Uterus (tissue), 4 donors: ENCODE data around the gene VSIR. TPM values are rescaled to one million over a fixed set of nuclear protein-coding genes. Genes with fewer than 3 reads are reported as not detected.

Experiments used
- DNase-seq, 2 donors: peaks; one replicate each; pipeline ENCODE4 v3.0.0-alpha.2; 2019 to 2020
- H3K27ac ChIP-seq, 2 donors: fragments of 200-600 bp; sonication (generic); 1 replicate in 1 of 2; 2 replicates in 1 of 2; pipeline ENCODE4 v1.5.1; 2016 to 2018
- H3K27me3 ChIP-seq, 2 donors: fragments of 200-600 bp; sonication (generic); one replicate each; pipeline ENCODE4 v1.5.1; 2018 to 2019; ENCODE audit warnings: control low read depth in 1 of 2
- H3K36me3 ChIP-seq, 2 donors: fragments of 200-600 bp; sonication (generic); one replicate each; pipeline ENCODE4 v1.5.1; 2019; ENCODE audit warnings: control low read depth in 1 of 2
- H3K4me1 ChIP-seq, 2 donors: fragments of 200-600 bp; sonication (generic); one replicate each; pipeline ENCODE4 v1.5.1; 2018 to 2019; ENCODE audit warnings: control low read depth in 1 of 2
- H3K4me3 ChIP-seq, 2 donors: fragments of 200-600 bp; sonication (generic); 1 replicate in 1 of 2; 2 replicates in 1 of 2; pipeline ENCODE4 v1.5.1; 2018 to 2019; ENCODE audit warnings: mild to moderate bottlenecking in 1 of 2
- H3K9me3 ChIP-seq, 2 donors: fragments of 200-600 bp; sonication (generic); one replicate each; pipeline ENCODE4 v1.5.1; 2019; ENCODE audit warnings: control low read depth in 1 of 2
- POLR2A ChIP-seq, 2 donors: fragments of 450-650 bp; IDR thresholded peaks; one replicate each; pipeline ENCODE4 v1.6.1; 2016; ENCODE audit warnings: antibody characterized with exemption in 2 of 2, mild to moderate bottlenecking in 1 of 2, moderate library complexity in 1 of 2
- intact Hi-C: fragments of 100-400 bp; cut with DNase I; formaldehyde crosslinking; loops from one replicate; pipeline ENCODE4 v1.15.1; 2023; ENCODE audit warnings: low total_unique reads
- total RNA-seq, 4 donors: library from RNA; depleted of rRNA in 3 of 4; stranded (reverse); fragments of >200 nt in 3 of 4; gene quantifications; one replicate each; pipeline versions ENCODE4 v1.1.0 to v1.2.4, GENCODE V29; 2014 to 2023
- TF ChIP-seq, protein P1 (sequence below), 4 experiments: fragments of 200-600 bp in 2 of 4; fragments of 450-650 bp in 2 of 4; sonication (generic) in 2 of 4; IDR thresholded peaks; one replicate each; pipeline ENCODE4 v1.5.1; 2016 to 2019; ENCODE audit warnings: antibody characterized with exemption in 4 of 4, mild to moderate bottlenecking in 2 of 4, moderate library complexity in 1 of 4
- donor health status: DM: yes; HTN: yes; CAD: no.

Gene VSIR
- total RNA-seq, 4 donors from 2014 or later = 18.9 to 127 (median 36.7) TPM

DNA sequence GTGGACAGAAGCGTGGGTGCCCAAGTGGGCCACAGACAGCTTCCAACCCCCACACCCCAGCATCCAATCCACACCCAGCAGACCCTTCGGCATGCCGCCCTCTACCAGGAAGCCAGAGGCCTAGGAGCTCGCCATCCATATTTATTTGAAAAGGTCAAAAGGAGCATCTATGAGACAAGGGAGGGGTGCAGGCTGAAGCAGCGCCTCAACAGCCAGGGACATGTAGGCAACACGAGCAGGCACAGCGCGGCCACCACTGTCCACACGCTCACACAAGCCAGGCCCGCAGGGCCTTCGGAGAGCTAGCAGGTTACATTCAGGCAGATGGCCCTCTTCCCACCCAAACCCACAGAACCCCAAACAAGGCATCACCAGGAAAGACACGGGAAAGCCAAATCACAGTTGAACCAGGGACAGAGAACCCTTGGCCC is 43.1 kb upstream of the VSIR start:
- Histone ChIP-seq H3K9me3 (no peaks in the 10 kb centered on the region), H3K4me1 (no peaks in the 10 kb centered on the region), H3K27me3 (no peaks in the 10 kb centered on the region), H3K36me3 (no peaks in the 10 kb centered on the region), H3K4me3 (no peak overlapping the region), H3K27ac (no peak overlapping the region)
- TF ChIP-seq, protein P1, sequence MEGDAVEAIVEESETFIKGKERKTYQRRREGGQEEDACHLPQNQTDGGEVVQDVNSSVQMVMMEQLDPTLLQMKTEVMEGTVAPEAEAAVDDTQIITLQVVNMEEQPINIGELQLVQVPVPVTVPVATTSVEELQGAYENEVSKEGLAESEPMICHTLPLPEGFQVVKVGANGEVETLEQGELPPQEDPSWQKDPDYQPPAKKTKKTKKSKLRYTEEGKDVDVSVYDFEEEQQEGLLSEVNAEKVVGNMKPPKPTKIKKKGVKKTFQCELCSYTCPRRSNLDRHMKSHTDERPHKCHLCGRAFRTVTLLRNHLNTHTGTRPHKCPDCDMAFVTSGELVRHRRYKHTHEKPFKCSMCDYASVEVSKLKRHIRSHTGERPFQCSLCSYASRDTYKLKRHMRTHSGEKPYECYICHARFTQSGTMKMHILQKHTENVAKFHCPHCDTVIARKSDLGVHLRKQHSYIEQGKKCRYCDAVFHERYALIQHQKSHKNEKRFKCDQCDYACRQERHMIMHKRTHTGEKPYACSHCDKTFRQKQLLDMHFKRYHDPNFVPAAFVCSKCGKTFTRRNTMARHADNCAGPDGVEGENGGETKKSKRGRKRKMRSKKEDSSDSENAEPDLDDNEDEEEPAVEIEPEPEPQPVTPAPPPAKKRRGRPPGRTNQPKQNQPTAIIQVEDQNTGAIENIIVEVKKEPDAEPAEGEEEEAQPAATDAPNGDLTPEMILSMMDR (IDR thresholded peaks at IDR 0.05) = no peak
- no peak for TF ChIP-seq POLR2A (IDR thresholded peaks at IDR 0.05)
- DNase-seq = no peak
- intact Hi-C loops = loop anchor here (10.0 kb wide), 1 partner anchor 242 kb away; no protein-coding TSS in a partner anchor

DNA sequence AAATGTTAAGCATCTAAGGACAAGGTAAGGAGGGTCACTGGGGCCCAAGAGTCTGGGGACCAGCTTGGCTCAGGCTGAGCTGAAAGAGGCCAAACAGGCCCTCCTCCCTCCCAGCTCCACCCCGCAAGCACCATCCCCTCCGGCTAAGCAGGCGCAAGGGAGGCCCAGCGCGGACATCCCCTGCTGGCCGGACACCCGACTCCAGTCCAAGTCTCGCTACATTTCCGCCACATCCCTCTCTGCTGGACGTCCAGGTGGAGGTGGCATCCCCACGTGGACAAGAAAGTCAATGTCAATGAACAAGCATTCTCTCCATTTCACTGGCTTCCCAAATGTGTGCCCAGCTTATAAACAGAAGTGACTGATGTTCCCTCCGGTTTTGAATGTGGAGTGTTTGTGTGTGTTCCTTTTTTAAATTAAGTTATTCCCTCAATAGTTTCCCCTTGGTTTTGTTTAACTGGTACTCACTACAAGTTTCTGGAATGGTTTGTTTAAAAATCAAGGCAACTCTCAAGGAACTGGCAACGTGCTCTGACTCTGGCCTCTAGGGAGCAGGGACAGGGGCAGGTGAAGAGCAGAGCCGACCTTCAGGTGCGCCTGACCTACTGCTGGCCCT is 42.3 kb upstream of the VSIR start:
- H3K27me3 ChIP-seq = no peaks in the 10 kb centered on the region
- no peaks in the 10 kb centered on the region for H3K4me1 ChIP-seq
- TF ChIP-seq POLR2A (IDR thresholded peaks at IDR 0.05) = no peak
- TF ChIP-seq, protein P1 (IDR thresholded peaks at IDR 0.05) = no peak
- no peaks in the 10 kb centered on the region for H3K9me3 ChIP-seq
- no peaks in the 10 kb centered on the region for H3K36me3 ChIP-seq
- DNase-seq = no peak
- H3K4me3 ChIP-seq = no peak overlapping the region
- H3K27ac ChIP-seq = no peak overlapping the region
- intact Hi-C loops = loop anchor here (10.0 kb wide), 1 partner anchor 241 kb away; no protein-coding TSS in a partner anchor

DNA sequence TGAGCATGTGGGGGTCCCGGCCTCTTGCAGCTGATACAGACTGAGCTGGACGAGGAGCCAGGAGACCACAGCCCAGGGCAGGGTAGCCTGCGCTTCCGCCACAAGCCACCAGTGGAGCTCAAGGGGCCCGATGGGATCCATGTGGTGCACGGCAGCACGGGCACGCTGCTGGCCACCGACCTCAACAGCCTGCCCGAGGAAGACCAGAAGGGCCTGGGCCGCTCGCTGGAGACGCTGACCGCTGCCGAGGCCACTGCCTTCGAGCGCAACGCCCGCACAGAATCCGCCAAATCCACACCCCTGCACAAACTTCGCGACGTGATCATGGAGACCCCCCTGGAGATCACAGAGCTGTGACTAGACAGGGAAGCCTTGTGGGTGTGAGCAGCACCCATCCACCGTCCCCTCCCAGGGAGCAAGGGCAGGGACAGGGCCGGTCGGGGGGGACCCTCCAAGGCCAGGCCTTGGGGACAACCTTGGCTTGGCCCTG is 41.6 kb upstream of the VSIR start:
- intact Hi-C loops = loop anchor here (10.0 kb wide), 1 partner anchor 240 kb away; no protein-coding TSS in a partner anchor
- no peak for DNase-seq
- H3K9me3 ChIP-seq = no peaks in the 10 kb centered on the region
- no peaks in the 10 kb centered on the region for H3K4me1 ChIP-seq
- no peak overlapping the region for H3K27ac ChIP-seq
- no peak for TF ChIP-seq POLR2A (IDR thresholded peaks at IDR 0.05)
- TF ChIP-seq, protein P1 (IDR thresholded peaks at IDR 0.05) = no peak
- no peaks in the 10 kb centered on the region for H3K36me3 ChIP-seq
- no peaks in the 10 kb centered on the region for H3K27me3 ChIP-seq
- H3K4me3 ChIP-seq = no peak overlapping the region

DNA sequence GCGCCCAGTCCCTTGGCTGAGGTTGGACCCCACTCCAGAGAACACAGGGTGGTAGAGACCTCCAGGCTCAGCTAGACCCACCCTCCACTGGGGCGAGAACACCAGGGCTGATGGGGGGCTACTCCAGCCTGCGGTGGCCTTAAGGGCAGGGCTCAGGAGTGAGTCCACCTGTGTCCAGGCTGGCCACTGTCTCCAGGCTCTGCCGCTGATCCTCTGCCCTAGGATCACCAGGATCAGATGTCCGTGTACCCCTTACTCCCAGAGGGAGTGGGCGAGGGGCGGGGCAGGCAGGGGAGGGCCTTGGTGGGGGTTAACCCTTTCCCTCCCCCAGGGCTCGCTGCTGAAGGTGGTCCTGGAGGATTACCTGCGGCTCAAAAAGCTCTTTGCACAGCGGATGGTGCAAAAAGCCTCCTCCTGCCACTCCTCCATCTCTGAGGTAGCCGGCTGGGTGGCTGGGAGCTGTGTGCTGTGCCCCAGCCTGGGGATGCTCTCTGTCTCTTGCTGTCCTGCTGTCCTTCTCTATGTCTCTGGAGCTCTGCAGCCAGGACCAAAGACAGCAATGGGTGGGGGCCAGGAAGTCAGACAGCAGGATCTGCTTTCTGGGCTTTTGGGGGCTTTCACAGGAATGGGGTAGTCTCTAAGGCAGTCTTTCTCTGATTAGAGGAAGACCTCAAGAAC is 39.7 kb upstream of the VSIR start:
- intact Hi-C loops = loop anchor here (10.0 kb wide), 1 partner anchor 238 kb away; no protein-coding TSS in a partner anchor
- no peaks in the 10 kb centered on the region for H3K9me3 ChIP-seq
- no peaks in the 10 kb centered on the region for H3K27me3 ChIP-seq
- no peak for DNase-seq
- no peak overlapping the region for H3K27ac ChIP-seq
- no peak overlapping the region for H3K4me3 ChIP-seq
- H3K4me1 ChIP-seq = no peaks in the 10 kb centered on the region
- TF ChIP-seq, protein P1 (IDR thresholded peaks at IDR 0.05) = no peak
- no peak for TF ChIP-seq POLR2A (IDR thresholded peaks at IDR 0.05)
- no peaks in the 10 kb centered on the region for H3K36me3 ChIP-seq
